Left lobe of liver (tissue), 2 donors: ENCODE measurements around the gene THOC5. TPM values are rescaled to one million over a fixed set of nuclear protein-coding genes. Genes with fewer than 3 reads are reported as not detected.
"Not testable (repeated sequence)": the region's sequence is repeated elsewhere in the genome, so short reads cannot be mapped to it uniquely, and the experiment has no call there.

Experiments used
- ATAC-seq: fragments of 200-7000 bp; cut with Tn5 transposase; one replicate; pipeline ENCODE4 v1.9.1; 2020; ENCODE audit warnings: mild to moderate bottlenecking, moderate library complexity
- DNase-seq: peaks from one replicate; pipeline ENCODE4 v3.0.0-alpha.2; 2020; ENCODE audit warnings: low spot score
- total RNA-seq: library from RNA; stranded (reverse); gene quantifications from one replicate; pipeline ENCODE4 v1.2.1, GENCODE V29; 2021
- donor health status: DM: no; HTN: no; CAD: no; lungs with moderate emphysema.
- donor health status: DM: no; HTN: yes; CAD: no.

The THOC5 gene
- total RNA-seq, result 17.4 TPM

GRCh38 chr22:29553351-29554224 lies at the start of gene THOC5:
TSS of gene THOC5 (minus strand) at chr22:29553757. CDS start at chr22:29549147, 4,610 bp downstream.
- DNase-seq (peak; percentile 94), ATAC-seq (peak; percentile 90)

- no peak for DNase-seq
- no peak for ATAC-seq
Measured at GRCh38 chr22:29598684-29599020, 45.1 kb upstream of the THOC5 start.

GRCh38 chr22:29597871-29598683 lies 44.5 kb upstream of the THOC5 start:
- ATAC-seq, DNase-seq: not testable (repeated sequence)

- DNase-seq (no peak), ATAC-seq (no peak)
Measured at GRCh38 chr22:29596408-29596807, 42.9 kb upstream of the THOC5 start.

GRCh38 chr22:29594447-29594846 lies 40.9 kb upstream of the THOC5 start:
- not testable (repeated sequence) for DNase-seq, ATAC-seq

- ATAC-seq (peak; percentile 66), DNase-seq (no peak)
Measured at GRCh38 chr22:29593923-29594322, 40.4 kb upstream of the THOC5 start.

- no peak for DNase-seq
- no peak for ATAC-seq
Measured at GRCh38 chr22:29587938-29588699, 34.6 kb upstream of the THOC5 start.

DNA sequence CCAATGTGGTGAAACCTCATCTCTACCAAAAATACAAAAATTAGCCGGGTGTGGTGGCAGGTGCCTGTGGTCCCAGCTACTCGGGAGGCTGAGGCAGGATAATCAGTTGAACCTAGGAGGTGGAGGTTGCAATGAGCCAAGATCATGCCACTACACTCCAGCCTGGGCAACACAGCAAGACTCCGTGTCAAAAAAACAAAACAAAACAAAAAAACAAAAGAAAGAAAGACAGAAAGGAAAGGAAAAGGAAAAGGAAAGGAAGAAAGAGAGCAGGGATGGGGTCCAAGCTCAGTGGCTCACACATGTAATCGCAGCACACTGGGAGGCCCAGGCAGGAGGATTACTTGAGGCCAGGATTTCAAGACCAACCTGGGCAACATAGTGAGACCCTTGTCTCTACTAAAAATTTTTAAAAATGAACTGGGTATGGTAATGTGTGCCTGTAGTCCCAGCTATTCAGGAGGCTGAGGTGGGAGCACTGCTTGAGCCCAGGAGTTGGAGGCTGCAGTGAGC lies 32.7 kb upstream of the THOC5 start:
- not testable (repeated sequence) for ATAC-seq, DNase-seq

DNA sequence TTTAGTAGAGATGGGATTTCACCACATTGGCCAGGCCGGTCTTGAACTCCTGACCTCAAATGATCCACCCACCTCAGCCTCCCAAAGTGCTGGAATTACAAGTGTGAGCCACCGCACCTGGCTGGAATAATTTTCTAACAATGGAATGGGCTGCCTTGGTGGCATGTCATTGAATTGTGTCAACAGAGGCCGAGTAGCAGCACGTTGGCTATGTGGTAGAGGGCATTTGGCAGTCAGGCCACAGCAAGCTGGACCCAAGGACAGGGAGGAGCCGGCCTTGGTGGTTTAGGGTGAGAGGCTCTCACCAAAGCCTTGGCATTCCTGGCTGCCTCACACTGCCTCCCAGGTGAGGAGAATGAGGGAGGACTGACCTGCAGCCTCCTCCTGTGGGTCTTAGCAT lies 31.4 kb upstream of the THOC5 start:
- DNase-seq (no peak), ATAC-seq (peak; percentile 27)

DNA sequence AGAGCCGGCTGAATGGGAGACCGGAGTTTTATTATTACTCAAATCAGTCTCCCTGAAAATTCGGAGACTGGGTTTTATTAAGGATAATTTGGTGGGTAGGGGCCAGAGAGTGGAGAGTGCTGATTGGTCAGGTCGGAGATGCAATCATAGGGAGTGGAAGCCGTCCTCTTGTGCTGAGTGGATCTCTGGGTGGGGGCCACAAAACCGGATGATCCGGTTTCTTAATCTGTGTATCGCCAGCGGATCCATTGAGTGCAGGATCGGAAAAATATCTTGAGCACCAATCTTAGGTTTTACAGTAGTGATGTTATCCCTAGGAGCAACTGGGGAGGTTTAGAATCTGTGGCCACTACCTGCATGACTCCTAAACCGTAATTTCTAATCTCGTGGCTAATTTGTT lies 28.2 kb upstream of the THOC5 start:
- ATAC-seq, result no peak
- no peak for DNase-seq

- peak; percentile 92 for DNase-seq
Measured at GRCh38 chr22:29580200-29580810, 26.7 kb upstream of the THOC5 start.

DNA sequence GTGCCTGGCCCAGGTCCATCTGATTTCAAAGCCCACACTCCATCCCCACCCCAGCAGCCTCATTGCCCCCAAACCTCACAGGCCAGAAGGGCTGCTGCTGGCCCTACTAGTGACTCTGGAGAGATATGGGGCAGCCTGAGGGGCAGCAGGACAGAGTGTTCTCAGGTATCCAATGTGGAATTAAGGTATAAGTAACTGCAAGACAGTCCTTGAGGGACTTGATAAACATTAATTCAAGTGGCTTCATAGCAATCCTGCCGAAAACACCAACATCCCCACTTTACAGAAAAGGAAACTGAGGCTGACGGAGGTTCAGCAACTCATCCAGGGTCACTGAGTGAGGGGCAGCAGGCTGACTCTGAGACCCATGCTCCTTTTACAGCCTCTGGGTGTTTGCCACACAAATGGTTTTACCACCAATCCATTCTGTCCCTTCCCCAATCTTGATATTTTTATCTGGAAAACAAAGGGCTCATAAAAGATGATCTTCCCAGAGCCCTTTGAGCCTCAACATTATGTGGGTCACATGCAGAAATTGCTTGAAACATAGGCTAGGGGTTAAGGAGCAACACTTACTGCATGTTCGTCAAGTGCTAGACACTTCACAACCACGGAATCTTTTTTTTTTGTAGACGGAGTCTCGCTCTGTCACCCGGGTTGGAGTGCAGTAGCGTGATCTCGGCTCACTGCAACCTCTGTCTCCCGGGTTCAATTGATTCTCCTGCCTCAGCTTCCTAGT lies 25.1 kb upstream of the THOC5 start:
- DNase-seq (no peak), ATAC-seq (no peak)

More at GRCh38 chr22:29580200-29580810, 26.7 kb upstream of the THOC5 start:
- peak; percentile 79 for ATAC-seq

GRCh38 chr22:29574762-29575450 lies 21.3 kb upstream of the THOC5 start:
- ATAC-seq, result peak; percentile 85

DNA sequence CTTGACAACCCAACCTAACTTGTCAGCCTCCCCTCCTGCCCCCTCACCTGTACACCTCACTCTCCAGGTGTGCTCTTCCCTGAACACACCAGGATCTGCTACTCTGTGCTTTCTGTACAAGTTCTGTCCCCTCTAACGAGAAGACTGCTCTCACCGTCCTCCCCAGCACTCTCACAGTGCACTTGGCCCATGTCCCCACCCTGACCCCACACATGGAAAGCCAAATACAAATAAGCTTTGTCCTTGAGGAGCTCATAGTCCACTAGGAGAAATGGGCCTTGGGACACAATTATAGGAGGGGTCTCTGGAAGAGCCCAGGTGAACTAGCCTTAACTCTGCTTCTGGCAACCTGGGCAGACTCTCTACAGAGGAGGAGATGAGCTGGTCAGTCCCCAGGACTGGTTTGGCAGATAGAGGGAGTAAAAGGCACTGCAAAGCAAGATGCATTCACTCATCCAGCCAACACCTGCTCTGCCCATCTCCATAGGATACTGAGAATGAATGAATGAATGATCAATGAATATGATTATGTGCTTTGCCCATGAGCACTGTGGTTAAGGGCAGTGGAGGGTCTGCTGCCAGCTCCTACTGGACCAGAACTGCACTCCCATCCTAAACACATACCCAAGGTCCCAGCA lies 17.5 kb upstream of the THOC5 start:
- ATAC-seq (no peak), DNase-seq (no peak)

More at GRCh38 chr22:29574762-29575450, 21.3 kb upstream of the THOC5 start:
- peak; percentile 57 for DNase-seq

- DNase-seq, result no peak
- no peak for ATAC-seq
Measured at GRCh38 chr22:29570456-29570855, 16.9 kb upstream of the THOC5 start.

- DNase-seq (no peak), ATAC-seq (peak; percentile 59)
Measured at GRCh38 chr22:29569011-29569678, 15.6 kb upstream of the THOC5 start.

GRCh38 chr22:29567338-29567737 lies 13.8 kb upstream of the THOC5 start:
- ATAC-seq (peak; percentile 51), DNase-seq (no peak)

- DNase-seq, ATAC-seq: not testable (repeated sequence)
Measured at GRCh38 chr22:29566513-29566912, 13.0 kb upstream of the THOC5 start.
